RWPE2 (cell line): ENCODE measurements around the gene STUB1.

Source experiments
- ATAC-seq: fragments of 200-7000 bp; cut with Tn5 transposase; 3 replicates; pipeline ENCODE4 v1.9.1; 2021; ENCODE audit warnings: low read depth
- DNase-seq: peaks from one replicate; pipeline ENCODE4 v3.0.0-alpha.2; 2020; ENCODE audit warnings: low spot score
- H3K27ac ChIP-seq: fragments of 450-650 bp; 2 replicates; pipeline ENCODE4 v1.5.1; 2017; ENCODE audit warnings: mild to moderate bottlenecking; ENCODE audit not compliant: poor library complexity, severe bottlenecking
- H3K27me3 ChIP-seq: fragments of 250-450 bp; sonication (Bioruptor Pico); 2 replicates; pipeline ENCODE4 v1.5.1; 2021; ENCODE audit warnings: mild to moderate bottlenecking, moderate library complexity; ENCODE audit not compliant: insufficient read depth, poor library complexity, severe bottlenecking
- H3K36me3 ChIP-seq: fragments of 250-450 bp; sonication (Bioruptor Pico); 2 replicates; pipeline ENCODE4 v1.5.1; 2020; ENCODE audit warnings: low read depth, mild to moderate bottlenecking, moderate library complexity
- H3K4me1 ChIP-seq: fragments of 250-450 bp; sonication (Bioruptor Pico); 2 replicates; pipeline ENCODE4 v1.5.1; 2021; ENCODE audit warnings: mild to moderate bottlenecking, moderate library complexity; ENCODE audit not compliant: insufficient read depth, poor library complexity, severe bottlenecking
- H3K4me3 ChIP-seq: fragments of 250-450 bp; sonication (Bioruptor Pico); 2 replicates; pipeline ENCODE4 v1.5.1; 2021; ENCODE audit warnings: mild to moderate bottlenecking, moderate library complexity; ENCODE audit not compliant: severe bottlenecking
- H3K9me3 ChIP-seq: fragments of 250-450 bp; sonication (Bioruptor Pico); 2 replicates; pipeline ENCODE4 v1.5.1; 2021; ENCODE audit warnings: mild to moderate bottlenecking, moderate library complexity; ENCODE audit not compliant: severe bottlenecking
- CTCF ChIP-seq: fragments of 450-650 bp; IDR thresholded peaks from one replicate; pipeline ENCODE4 v1.5.1; 2017; ENCODE audit warnings: mild to moderate bottlenecking, moderate library complexity; ENCODE audit not compliant: poor library complexity, severe bottlenecking

STUB1 gene

GRCh38 chr16:714079-714478, 33.9 kb downstream of the STUB1 start:
- peaks cover 7% of the 10 kb centered on the region; the same call in 1 of the 2 replicates for H3K36me3 ChIP-seq
- H3K27me3 ChIP-seq = no peaks in the 10 kb centered on the region
- DNase-seq (no peak), ATAC-seq (peak; percentile 11; the same call in 1 of the 3 replicates)
- H3K4me3 ChIP-seq = peak overlapping the region; percentile 80
- TF ChIP-seq CTCF = no peak
- peaks cover 15% of the 10 kb centered on the region for H3K4me1 ChIP-seq
- H3K27ac ChIP-seq = peak overlapping the region; percentile 84
- H3K9me3 ChIP-seq = no peaks in the 10 kb centered on the region

GRCh38 chr16:714558-715476, 34.6 kb downstream of the STUB1 start, which contains the start of gene METRN:
Gene METRN, plus strand, starts transcription at chr16:715118. Its CDS starts 172 bp downstream, at chr16:715290.
- H3K4me3 ChIP-seq = peak within 1 kb of the TSS; percentile 80
- no peaks in the 10 kb centered on the region for H3K9me3 ChIP-seq
- peaks cover 7% of the 10 kb centered on the region; the same call in 1 of the 2 replicates for H3K36me3 ChIP-seq
- peaks cover 15% of the 10 kb centered on the region for H3K4me1 ChIP-seq
- peak; percentile 56 for ATAC-seq
- H3K27ac ChIP-seq = peak within 1 kb of the TSS; percentile 84
- no peaks in the 10 kb centered on the region for H3K27me3 ChIP-seq
- TF ChIP-seq CTCF = no peak
- DNase-seq = peak; percentile 95

- Histone ChIP-seq H3K27me3 (no peaks in the 10 kb centered on the region), H3K4me1 (peaks cover 18% of the 10 kb centered on the region), H3K36me3 (peaks cover 7% of the 10 kb centered on the region; the same call in 1 of the 2 replicates), H3K27ac (peak overlapping the region; percentile 84), H3K9me3 (no peaks in the 10 kb centered on the region), H3K4me3 (peak overlapping the region; percentile 80)
- ATAC-seq (no peak), DNase-seq (no peak)
- peak; percentile 67 for TF ChIP-seq CTCF
Measured at GRCh38 chr16:715477-716199, 35.4 kb downstream of the STUB1 start.

GRCh38 chr16:716200-716568, 36.0 kb downstream of the STUB1 start:
- H3K4me1 ChIP-seq = peaks cover 18% of the 10 kb centered on the region
- peak overlapping the region; percentile 80 for H3K4me3 ChIP-seq
- H3K36me3 ChIP-seq = peaks cover 7% of the 10 kb centered on the region; the same call in 1 of the 2 replicates
- ATAC-seq (no peak), DNase-seq (no peak)
- H3K9me3 ChIP-seq = no peaks in the 10 kb centered on the region
- no peaks in the 10 kb centered on the region for H3K27me3 ChIP-seq
- peak overlapping the region; percentile 84 for H3K27ac ChIP-seq
- no peak for TF ChIP-seq CTCF
